Measurements from ENCODE around the gene CCDC34. TPM values are rescaled to one million over a fixed set of nuclear protein-coding genes. Genes with fewer than 3 reads are reported as not detected.

The CCDC34 gene
- total RNA-seq, 3 donors from 2014 or later: 5.5 to 6.9 (median 6.3) TPM

DNA sequence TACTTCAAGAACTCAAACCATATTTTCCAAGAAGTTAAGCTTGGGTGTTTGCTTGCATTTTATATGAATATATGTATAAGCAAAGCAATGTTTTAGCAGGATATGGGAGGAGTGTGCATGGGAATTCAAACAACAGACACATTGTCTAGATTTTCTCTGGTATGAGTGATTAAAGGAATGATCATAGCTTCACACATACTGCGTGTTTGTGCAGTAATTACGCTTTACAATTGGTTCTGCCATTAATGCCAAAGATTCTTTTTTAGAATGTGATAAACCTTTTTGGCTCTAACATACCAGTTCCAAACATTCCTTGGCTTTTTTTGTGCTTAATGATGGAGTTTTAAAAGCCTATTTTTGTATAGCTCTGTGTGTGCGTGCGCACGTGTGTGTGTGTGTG, 54.0 kb downstream of the CCDC34 start:
- Mint-ChIP-seq H3K36me3 (ENCODE audit: insufficient read depth) (no peaks in the 10 kb centered on the region), H3K27me3 (ENCODE audit: low read depth) (peaks cover 4% of the 10 kb centered on the region), H3K4me1 (ENCODE audit: low read depth) (no peaks in the 10 kb centered on the region), H3K4me3 (no peak overlapping the region), H3K9me3 (no peaks in the 10 kb centered on the region)
- DNase-seq (no peak), ATAC-seq (no peak)

DNA sequence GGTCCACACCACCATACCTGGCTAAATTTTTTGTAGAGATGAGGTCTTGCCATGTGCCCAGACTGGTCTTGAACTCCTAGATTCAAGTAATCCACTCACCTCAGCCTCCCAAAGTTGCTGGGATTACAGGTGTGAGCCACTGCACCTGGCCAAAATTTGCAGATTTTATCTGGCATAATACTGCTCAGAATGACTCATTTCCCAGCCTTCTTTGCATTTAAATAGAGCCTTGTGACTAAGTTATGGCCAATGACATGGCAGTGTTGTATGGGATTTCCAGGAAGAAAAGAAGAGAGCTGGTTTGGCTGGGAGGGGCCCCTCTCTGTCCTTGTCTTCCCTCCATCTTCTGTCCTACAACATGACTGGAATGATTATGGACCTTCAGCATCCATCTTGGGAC, 55.8 kb downstream of the CCDC34 start:
- peaks cover 2% of the 10 kb centered on the region for H3K27me3 Mint-ChIP-seq (ENCODE audit: low read depth)
- DNase-seq: no peak
- no peak for ATAC-seq
- no peaks in the 10 kb centered on the region for H3K4me1 Mint-ChIP-seq (ENCODE audit: low read depth)
- H3K9me3 Mint-ChIP-seq: no peaks in the 10 kb centered on the region
- H3K36me3 Mint-ChIP-seq (ENCODE audit: insufficient read depth): no peaks in the 10 kb centered on the region
- H3K4me3 Mint-ChIP-seq: no peak overlapping the region

- no peak overlapping the region for H3K4me3 Mint-ChIP-seq
- no peak for DNase-seq
- H3K9me3 Mint-ChIP-seq: no peaks in the 10 kb centered on the region
- no peak for ATAC-seq
- H3K27me3 Mint-ChIP-seq (ENCODE audit: low read depth): peaks cover 2% of the 10 kb centered on the region
- H3K36me3 Mint-ChIP-seq (ENCODE audit: insufficient read depth): no peaks in the 10 kb centered on the region
- H3K4me1 Mint-ChIP-seq (ENCODE audit: low read depth): peaks cover 3% of the 10 kb centered on the region
These were observed 57.3 kb downstream of the CCDC34 start for GRCh38 chr11:27305751-27306150.

- H3K27me3 Mint-ChIP-seq (ENCODE audit: low read depth): peaks cover 2% of the 10 kb centered on the region
- DNase-seq (no peak), ATAC-seq (no peak)
- no peak overlapping the region for H3K4me3 Mint-ChIP-seq
- peaks cover 3% of the 10 kb centered on the region for H3K4me1 Mint-ChIP-seq (ENCODE audit: low read depth)
- no peaks in the 10 kb centered on the region for H3K36me3 Mint-ChIP-seq (ENCODE audit: insufficient read depth)
- H3K9me3 Mint-ChIP-seq: no peaks in the 10 kb centered on the region
These were observed 58.5 kb downstream of the CCDC34 start for GRCh38 chr11:27304514-27304913.

DNA sequence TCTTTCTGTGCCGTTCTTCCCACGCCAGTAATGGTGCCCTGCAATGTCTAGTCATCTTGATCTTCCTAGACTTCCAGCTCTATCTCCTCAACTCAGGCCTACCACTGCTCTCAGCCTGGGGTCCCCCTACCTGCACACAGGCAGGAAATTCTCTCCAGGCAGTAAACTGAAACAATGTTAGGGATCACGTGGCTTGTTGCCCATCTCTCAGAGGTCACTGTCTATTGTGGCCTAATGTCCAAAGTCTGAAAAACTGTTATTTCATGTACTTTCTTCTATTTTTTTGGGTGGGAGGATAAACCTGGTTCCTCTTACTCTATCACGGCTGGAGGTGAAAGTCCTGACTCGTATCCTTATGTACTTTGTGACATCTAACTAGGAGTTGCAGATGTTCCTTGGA, 59.1 kb downstream of the CCDC34 start:
- DNase-seq (no peak), ATAC-seq (no peak)
- Mint-ChIP-seq H3K4me3 (no peak overlapping the region), H3K9me3 (no peaks in the 10 kb centered on the region), H3K27me3 (ENCODE audit: low read depth) (peaks cover 2% of the 10 kb centered on the region), H3K4me1 (ENCODE audit: low read depth) (peaks cover 3% of the 10 kb centered on the region), H3K36me3 (ENCODE audit: insufficient read depth) (no peaks in the 10 kb centered on the region)

DNA sequence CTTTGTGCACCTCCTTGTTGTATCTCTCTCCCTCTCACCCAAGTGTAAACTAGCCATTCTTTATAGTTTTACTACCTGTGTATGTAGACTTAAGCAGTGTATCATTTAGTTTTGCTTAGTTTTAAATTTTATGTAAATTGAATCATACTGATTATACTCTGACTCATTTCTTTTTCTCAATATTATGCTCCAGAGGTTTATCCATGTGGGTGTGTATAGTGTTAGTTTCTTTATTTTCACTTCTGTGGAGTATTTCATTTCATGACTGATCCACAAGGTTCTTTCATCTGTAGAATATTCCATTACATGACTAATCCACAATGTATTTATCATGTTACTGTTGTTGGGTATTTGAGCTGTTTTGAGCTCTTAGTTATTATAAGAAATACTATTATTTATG, 62.0 kb downstream of the CCDC34 start:
- ATAC-seq: peak; percentile 67 to 79
- Mint-ChIP-seq H3K9me3 (no peaks in the 10 kb centered on the region), H3K27me3 (ENCODE audit: low read depth) (peaks cover under 1% of the 10 kb centered on the region), H3K4me3 (no peak overlapping the region), H3K36me3 (ENCODE audit: insufficient read depth) (no peaks in the 10 kb centered on the region), H3K4me1 (ENCODE audit: low read depth) (peaks cover 3% of the 10 kb centered on the region)
- no peak for DNase-seq

DNA sequence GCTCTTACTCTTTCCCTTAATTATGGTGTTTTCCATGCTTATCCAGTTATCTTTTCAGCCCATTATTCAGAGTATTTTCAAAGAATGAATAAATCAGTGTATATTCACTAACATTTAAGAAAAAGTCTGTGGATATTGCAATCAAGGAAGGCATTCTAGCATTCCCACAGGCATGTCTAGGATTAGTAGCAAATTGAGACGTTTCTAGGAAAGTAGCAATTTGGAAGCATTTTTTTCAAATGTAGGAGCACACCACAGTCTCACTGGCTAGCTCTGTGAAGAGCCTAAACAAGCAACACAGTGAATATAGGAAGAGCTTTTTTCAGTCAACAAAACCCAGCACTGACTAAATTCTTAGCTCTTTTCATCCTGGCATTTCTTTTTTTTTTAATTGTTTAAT, 65.4 kb downstream of the CCDC34 start:
- peaks cover 3% of the 10 kb centered on the region for H3K4me1 Mint-ChIP-seq (ENCODE audit: low read depth)
- no peaks in the 10 kb centered on the region for H3K36me3 Mint-ChIP-seq (ENCODE audit: insufficient read depth)
- ATAC-seq: no peak
- H3K4me3 Mint-ChIP-seq: no peak overlapping the region
- peaks cover 5% of the 10 kb centered on the region for H3K27me3 Mint-ChIP-seq (ENCODE audit: low read depth)
- H3K9me3 Mint-ChIP-seq: no peaks in the 10 kb centered on the region
- DNase-seq: no peak

DNA sequence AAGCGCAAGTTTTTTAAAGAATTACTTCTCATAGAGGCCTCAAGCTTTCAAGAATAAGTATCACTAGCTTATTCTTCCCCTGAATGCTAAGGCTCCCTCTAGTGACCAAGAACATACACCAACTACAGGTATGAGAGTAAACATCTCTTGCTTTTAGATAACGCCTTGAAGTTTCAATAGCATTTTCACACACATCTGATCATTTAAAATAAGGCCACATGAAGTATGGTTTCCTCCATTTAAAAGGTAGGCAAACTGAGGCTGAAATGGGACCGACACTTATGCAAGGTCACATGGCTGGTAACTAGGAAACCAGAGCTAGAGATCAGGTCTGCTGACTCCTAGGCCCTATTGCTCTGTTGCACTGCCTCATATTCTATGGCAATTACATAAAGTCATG, 66.5 kb downstream of the CCDC34 start:
- ATAC-seq: no peak
- peaks cover 5% of the 10 kb centered on the region for H3K9me3 Mint-ChIP-seq

GRCh38 chr11:27295928-27296327, 67.1 kb downstream of the CCDC34 start:
- ATAC-seq (no peak), DNase-seq (no peak)
- Mint-ChIP-seq H3K9me3 (peaks cover 11% of the 10 kb centered on the region), H3K27me3 (ENCODE audit: low read depth) (peaks cover 6% of the 10 kb centered on the region), H3K4me3 (no peak overlapping the region), H3K4me1 (ENCODE audit: low read depth) (peaks cover 1% of the 10 kb centered on the region), H3K36me3 (ENCODE audit: insufficient read depth) (no peaks in the 10 kb centered on the region)

More for the DNA sequence above, 66.5 kb downstream of the CCDC34 start:
- Mint-ChIP-seq H3K27me3 (ENCODE audit: low read depth) (peaks cover 6% of the 10 kb centered on the region), H3K36me3 (ENCODE audit: insufficient read depth) (no peaks in the 10 kb centered on the region), H3K4me1 (ENCODE audit: low read depth) (peaks cover 3% of the 10 kb centered on the region), H3K4me3 (no peak overlapping the region)
- DNase-seq: no peak

DNA sequence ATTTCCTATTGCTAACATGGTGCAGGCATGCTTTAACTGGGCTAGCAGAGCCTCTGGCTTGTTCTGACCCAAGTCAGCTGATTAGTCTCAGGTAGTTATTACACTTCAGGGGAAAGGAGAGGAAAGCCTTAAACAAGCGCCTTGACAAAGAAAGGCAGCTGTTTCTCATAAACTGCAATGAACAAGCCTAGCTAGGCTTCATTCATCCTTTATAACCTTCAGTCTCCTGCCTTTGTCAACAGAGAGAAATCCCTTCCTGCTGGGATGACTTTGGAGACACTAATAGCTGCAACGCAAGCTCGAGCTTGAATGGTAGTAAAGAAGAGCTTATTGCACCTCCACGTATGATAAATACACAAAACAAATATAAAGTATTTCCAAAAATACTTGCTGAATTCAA, 68.4 kb downstream of the CCDC34 start:
- Mint-ChIP-seq H3K4me3 (no peak overlapping the region), H3K4me1 (ENCODE audit: low read depth) (no peaks in the 10 kb centered on the region), H3K36me3 (ENCODE audit: insufficient read depth) (no peaks in the 10 kb centered on the region), H3K27me3 (ENCODE audit: low read depth) (peaks cover 6% of the 10 kb centered on the region), H3K9me3 (peaks cover 19% of the 10 kb centered on the region)
- DNase-seq: no peak
- ATAC-seq: no peak

DNA sequence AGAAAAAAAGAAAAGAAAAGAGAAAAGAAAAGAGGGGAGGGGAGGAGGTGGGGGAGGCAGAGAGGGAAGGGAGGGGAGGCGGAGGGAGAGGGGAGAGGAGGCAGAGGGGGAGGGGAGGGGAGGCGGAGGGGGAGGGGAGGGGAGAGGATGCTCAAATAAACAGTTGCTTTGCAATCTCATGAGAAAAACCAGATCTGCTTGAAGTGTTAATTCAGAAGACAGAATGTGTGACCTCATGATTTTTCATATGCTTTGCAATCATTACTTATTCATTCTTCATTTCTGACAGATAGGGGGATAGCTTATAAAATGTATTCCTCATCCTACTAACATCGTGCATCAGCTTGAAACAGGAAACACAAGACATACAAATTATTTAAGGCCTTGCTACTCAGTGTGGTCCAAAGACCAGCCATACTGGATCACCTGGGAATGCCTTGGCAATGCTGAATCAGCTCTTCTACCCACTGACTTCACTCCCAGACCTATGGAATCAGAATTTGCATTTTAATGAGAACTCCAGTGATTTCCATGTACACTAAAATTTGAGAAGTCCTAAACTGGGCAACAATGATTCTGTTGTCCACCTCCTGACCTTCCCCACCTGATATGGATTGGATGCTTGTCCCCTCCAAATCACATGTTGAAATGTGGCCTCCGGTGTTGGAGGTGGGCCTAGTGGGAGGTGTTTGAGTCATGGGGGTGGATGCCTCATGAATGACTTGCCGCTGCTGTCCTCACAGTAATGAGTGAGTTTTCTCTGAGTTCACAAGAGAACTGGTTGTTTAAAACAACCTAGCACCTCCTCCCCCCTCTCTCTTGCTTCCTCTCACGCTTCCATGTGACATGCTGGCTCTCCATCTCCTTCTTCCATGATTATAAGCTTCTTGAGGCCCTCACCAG, 69.2 kb downstream of the CCDC34 start:
- DNase-seq (no peak), ATAC-seq (no peak)
- H3K27me3 Mint-ChIP-seq (ENCODE audit: low read depth): peaks cover 6% of the 10 kb centered on the region
- H3K9me3 Mint-ChIP-seq: peaks cover 20% of the 10 kb centered on the region
- no peaks in the 10 kb centered on the region for H3K4me1 Mint-ChIP-seq (ENCODE audit: low read depth)
- no peaks in the 10 kb centered on the region for H3K36me3 Mint-ChIP-seq (ENCODE audit: insufficient read depth)
- H3K4me3 Mint-ChIP-seq: no peak overlapping the region

DNA sequence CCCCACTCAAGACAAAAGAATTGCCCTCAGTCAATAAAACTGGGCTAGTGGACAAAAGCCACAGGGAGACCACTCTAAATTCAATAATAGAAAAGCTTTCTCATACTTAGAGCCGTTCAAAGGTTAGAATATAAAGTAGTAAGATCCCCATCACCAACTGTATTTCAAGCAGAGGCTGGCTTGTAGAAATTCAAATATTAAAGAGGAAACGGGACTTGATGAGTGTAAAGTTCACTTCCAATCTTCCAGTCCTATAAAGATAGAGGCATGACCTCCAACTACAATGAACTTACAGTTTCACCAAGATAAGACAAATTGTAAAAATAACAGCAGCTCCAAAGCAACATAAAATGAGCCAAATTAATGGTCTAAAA, 70.4 kb downstream of the CCDC34 start:
- DNase-seq (no peak), ATAC-seq (no peak)
- Mint-ChIP-seq H3K36me3 (ENCODE audit: insufficient read depth) (no peaks in the 10 kb centered on the region), H3K9me3 (peaks cover 20% of the 10 kb centered on the region), H3K27me3 (ENCODE audit: low read depth) (peaks cover 6% of the 10 kb centered on the region), H3K4me1 (ENCODE audit: low read depth) (no peaks in the 10 kb centered on the region), H3K4me3 (no peak overlapping the region)

DNA sequence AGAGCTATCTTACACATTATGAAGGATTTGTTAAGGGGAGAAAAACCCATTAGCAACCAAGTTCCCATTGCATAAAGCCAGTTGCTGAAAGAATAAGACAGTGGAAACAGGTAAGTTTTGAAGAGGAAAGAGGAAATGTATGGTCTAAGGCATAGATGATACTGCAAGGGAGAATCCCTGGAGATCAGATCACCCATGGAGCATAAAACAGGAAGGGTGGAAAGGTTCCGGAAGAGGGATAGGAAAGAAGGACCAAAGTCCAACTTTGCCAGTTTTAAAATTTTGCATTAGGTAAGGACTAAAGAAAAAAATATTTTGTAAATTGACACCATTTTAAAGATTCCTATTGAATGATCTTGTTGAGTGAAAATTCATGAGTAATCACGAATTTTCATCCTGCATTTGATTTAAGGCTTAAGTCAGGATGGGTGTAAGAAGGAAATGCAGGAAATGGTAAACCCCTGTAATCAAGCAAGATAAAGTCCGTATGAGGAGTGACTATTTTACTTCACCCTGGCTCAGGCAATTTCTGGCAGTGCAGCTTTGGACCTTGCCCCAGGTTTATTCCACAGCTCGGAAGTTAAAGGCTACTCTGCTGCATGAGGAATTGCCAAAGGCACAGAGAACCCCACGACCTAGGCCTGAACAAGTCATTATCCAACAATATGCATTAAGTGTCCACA, 70.9 kb downstream of the CCDC34 start:
- ATAC-seq: no peak
- no peaks in the 10 kb centered on the region for H3K36me3 Mint-ChIP-seq (ENCODE audit: insufficient read depth)
- DNase-seq: no peak
- H3K9me3 Mint-ChIP-seq: peaks cover 20% of the 10 kb centered on the region
- no peak overlapping the region for H3K4me3 Mint-ChIP-seq
- no peaks in the 10 kb centered on the region for H3K4me1 Mint-ChIP-seq (ENCODE audit: low read depth)
- peaks cover 6% of the 10 kb centered on the region for H3K27me3 Mint-ChIP-seq (ENCODE audit: low read depth)

DNA sequence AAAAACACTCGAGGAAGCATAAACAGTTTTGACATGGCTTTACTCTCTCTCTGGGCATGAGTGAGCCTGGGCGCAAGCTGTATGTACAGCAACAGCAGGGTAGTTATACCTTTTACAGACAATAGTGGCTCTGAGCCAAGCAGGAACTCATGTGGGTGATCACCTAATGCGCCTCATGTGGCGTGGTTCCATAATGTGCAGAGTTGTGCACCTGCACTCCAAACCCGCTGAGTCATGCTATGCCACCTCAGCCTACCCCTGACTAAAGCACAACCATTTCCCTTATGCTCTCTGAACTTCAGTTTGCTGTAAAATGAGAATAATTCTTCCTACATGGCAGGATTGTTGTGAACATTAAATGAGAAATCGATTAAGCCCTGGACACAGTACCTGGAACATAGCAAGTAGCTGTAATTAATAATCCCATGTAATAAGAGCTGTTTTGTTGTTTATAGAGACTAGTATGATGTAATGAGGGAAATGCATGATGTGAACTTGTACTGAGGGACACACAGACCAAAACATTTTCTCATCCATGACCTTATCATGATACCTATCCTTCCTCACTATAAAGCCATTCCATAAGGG, 71.6 kb downstream of the CCDC34 start:
- peaks cover 6% of the 10 kb centered on the region for H3K27me3 Mint-ChIP-seq (ENCODE audit: low read depth)
- no peaks in the 10 kb centered on the region for H3K36me3 Mint-ChIP-seq (ENCODE audit: insufficient read depth)
- no peak overlapping the region for H3K4me3 Mint-ChIP-seq
- DNase-seq (no peak), ATAC-seq (no peak)
- no peaks in the 10 kb centered on the region for H3K4me1 Mint-ChIP-seq (ENCODE audit: low read depth)
- peaks cover 20% of the 10 kb centered on the region for H3K9me3 Mint-ChIP-seq

Measured in activated T-cell treated with anti-CD3 and anti-CD28 coated beads, Interleukin-2, amount 50 U/mL, for 4 hours (primary cell).